Measurements from ENCODE around the gene BTBD9. TPM values are rescaled to one million over a fixed set of nuclear protein-coding genes. Genes with fewer than 3 reads are reported as not detected.

Gene BTBD9
- total and polyA plus RNA-seq, 2 donors (not counting 3 experiments of a cell fraction or from before 2014, with no cell fraction given) = 4.9 to 15.0 TPM

DNA sequence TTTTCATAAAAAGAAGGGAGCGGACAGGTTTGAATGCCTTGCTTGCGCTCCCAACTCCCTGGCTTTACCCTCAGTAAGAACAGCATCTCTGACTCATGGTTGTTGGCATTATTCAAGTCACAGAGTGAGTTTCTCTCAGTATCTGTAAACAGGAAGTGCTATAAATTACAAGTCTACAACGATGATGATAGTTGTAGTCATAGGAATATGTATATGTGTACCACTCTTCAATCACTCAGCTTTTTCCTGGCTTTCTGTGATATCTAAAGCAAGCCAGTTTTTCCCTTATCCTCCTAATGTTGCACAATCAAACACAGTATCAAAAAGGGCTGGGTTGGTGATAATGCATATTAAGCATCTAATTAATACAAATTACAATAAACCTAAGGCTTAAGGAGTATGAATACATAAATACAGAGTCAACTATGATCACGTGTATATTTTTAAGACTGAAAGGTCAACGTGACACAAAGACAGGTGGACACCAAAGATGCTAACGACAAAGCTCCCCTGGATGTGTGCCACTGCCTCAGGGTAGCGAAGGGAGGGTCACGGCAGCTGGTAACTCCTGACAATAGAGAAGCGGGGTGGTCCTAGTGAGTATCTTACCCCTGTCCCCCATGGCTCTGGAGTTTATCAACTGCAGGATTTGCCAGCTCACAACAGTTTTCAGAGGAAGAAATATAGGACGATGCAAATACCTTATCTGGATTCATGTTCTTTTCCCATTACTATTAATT is 202.8 kb downstream of the BTBD9 start:
- ChIA-PET POLR2A (no interaction called here), CTCF (interaction anchor here (1.0 kb wide), 1 partner anchor 11 kb away, joined by 3 read pairs; no protein-coding TSS in a partner anchor)
- Histone ChIP-seq H3K36me3 (ENCODE audit: control insufficient read depth in 2 of 2, extremely low read depth in 1 of 2, insufficient read depth in 2 of 2, low read length in 2 of 2) (no peaks in the 10 kb centered on the region), H3K27me3 (ENCODE audit: control insufficient read depth in 2 of 2, insufficient read depth in 2 of 2, low read length in 2 of 2) (no peaks in the 10 kb centered on the region), H3K9me3 (replicated peaks; ENCODE audit: control insufficient read depth, insufficient read depth, low read length) (no peaks in the 10 kb centered on the region), H3K27ac (ENCODE audit: insufficient read depth, low read depth, low read length) (peak overlapping the region; percentile 36), H3K9me1 (replicated peaks; ENCODE audit: control insufficient read depth, extremely low read depth, insufficient read depth, low read length) (no peaks in the 10 kb centered on the region), H3K4me1 (ENCODE audit: control insufficient read depth, extremely low read depth, insufficient read depth, low read length) (peaks cover 9% of the 10 kb centered on the region), H2AFZ (ENCODE audit: low read depth, low read length) (no peak overlapping the region), H3K9ac (replicated peaks; ENCODE audit: extremely low read depth, insufficient read depth, low read length) (no peak overlapping the region), H4K20me1 (replicated peaks; ENCODE audit: control insufficient read depth, extremely low read depth, insufficient read depth, low read length) (no peaks in the 10 kb centered on the region), H3K4me3 (replicated peaks in 1 of 3; ENCODE audit: insufficient read depth in 1 of 3, low read depth in 1 of 3, low read length in 3 of 3) (no peak overlapping the region), H3K4me2 (ENCODE audit: insufficient read depth, low read length) (peak overlapping the region; percentile 1), H3K79me2 (ENCODE audit: control insufficient read depth, insufficient read depth, low read length) (no peaks in the 10 kb centered on the region)
- intact Hi-C loops (cut with micrococcal nuclease) (no loop called here), dilution Hi-C loops (cut with MboI; ENCODE audit: extremely low pct_ligation_motif_present, low sequenced_read_pairs) (no loop called here)
- BruUV-seq (replicated peaks) = no TSS peak
- DNase-seq (ENCODE audit: low read depth, low spot score) (peak; percentile 65), FAIRE-seq (peak; percentile 83)
- TF ChIP-seq POLR2AphosphoS5 (IDR thresholded peaks at IDR 0.05; ENCODE audit: insufficient read depth, low read depth, low read length) (no peak), POLR2A (IDR thresholded peaks at IDR 0.05; ENCODE audit: low read depth, low read length) (no peak), JUN (IDR thresholded peaks at IDR 0.05; ENCODE audit: borderline replicate concordance, insufficient read depth, insufficient read length, low read depth) (peak; percentile 61), GATA2 (IDR thresholded peaks at IDR 0.05; ENCODE audit: insufficient read depth, insufficient read length, low read depth, low read length) (no peak), MYC (IDR thresholded peaks at IDR 0.05; ENCODE audit: low read depth, low read length) (no peak), FOS (IDR thresholded peaks at IDR 0.05; ENCODE audit: borderline replicate concordance, insufficient read depth, low read length) (peak; percentile 87), EZH2 (IDR thresholded peaks at IDR 0.05; ENCODE audit: borderline replicate concordance, low read depth, low read length, severe bottlenecking) (no peak)
- TF ChIP-seq, protein P1, sequence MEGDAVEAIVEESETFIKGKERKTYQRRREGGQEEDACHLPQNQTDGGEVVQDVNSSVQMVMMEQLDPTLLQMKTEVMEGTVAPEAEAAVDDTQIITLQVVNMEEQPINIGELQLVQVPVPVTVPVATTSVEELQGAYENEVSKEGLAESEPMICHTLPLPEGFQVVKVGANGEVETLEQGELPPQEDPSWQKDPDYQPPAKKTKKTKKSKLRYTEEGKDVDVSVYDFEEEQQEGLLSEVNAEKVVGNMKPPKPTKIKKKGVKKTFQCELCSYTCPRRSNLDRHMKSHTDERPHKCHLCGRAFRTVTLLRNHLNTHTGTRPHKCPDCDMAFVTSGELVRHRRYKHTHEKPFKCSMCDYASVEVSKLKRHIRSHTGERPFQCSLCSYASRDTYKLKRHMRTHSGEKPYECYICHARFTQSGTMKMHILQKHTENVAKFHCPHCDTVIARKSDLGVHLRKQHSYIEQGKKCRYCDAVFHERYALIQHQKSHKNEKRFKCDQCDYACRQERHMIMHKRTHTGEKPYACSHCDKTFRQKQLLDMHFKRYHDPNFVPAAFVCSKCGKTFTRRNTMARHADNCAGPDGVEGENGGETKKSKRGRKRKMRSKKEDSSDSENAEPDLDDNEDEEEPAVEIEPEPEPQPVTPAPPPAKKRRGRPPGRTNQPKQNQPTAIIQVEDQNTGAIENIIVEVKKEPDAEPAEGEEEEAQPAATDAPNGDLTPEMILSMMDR (IDR thresholded peaks at IDR 0.05; ENCODE audit: extremely low read depth in 1 of 2, insufficient read depth in 1 of 2, low read depth in 1 of 2, low read length in 2 of 2) = no peak
- TF ChIP-seq, protein P2, sequence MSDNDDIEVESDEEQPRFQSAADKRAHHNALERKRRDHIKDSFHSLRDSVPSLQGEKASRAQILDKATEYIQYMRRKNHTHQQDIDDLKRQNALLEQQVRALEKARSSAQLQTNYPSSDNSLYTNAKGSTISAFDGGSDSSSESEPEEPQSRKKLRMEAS (IDR thresholded peaks at IDR 0.05; ENCODE audit: insufficient read depth, insufficient read length) = no peak

All from endothelial cell of umbilical vein (primary cell).